HepG2 (cell line): ENCODE data around the gene GCNT2.

Experiments
- ATF7 ChIP-seq, 2 experiments: fragments of 450-650 bp in 1 of 2; sonication (generic) in 1 of 2; formaldehyde crosslinking in 1 of 2; IDR thresholded peaks; 2 replicates each; pipeline versions ENCODE4 v1.4.0 to v1.6.1; 2016 to 2020; ENCODE audit warnings: antibody characterized with exemption in 1 of 2, mild to moderate bottlenecking in 1 of 2, missing genetic modification reagents in 1 of 2
- HOXA5 ChIP-seq: sonication (generic); formaldehyde crosslinking; IDR thresholded peaks from 2 replicates; pipeline ENCODE4 v1.4.0; 2020; ENCODE audit warnings: missing genetic modification reagents
- MAFF ChIP-seq: IDR thresholded peaks from 2 replicates; pipeline ENCODE4 v1.6.1; 2011; ENCODE audit warnings: low read depth, low read length, improper control_type of control experiment
- POLR2AphosphoS5 ChIP-seq: IDR thresholded peaks from 2 replicates; pipeline ENCODE4 v1.6.1; 2012; ENCODE audit warnings: low read depth, low read length
- SOX6 ChIP-seq, 2 experiments: fragments of 450-650 bp in 1 of 2; sonication (generic) in 1 of 2; formaldehyde crosslinking in 1 of 2; IDR thresholded peaks; 2 replicates each; pipeline versions ENCODE4 v1.4.0 to v1.6.1; 2017 to 2020; ENCODE audit warnings: antibody characterized with exemption in 1 of 2, mild to moderate bottlenecking in 1 of 2, missing genetic modification reagents in 1 of 2
- TF ChIP-seq, protein P1 (sequence below): sonication (generic); formaldehyde crosslinking; IDR thresholded peaks from 2 replicates; pipeline ENCODE4 v1.4.0; 2020; ENCODE audit warnings: mild to moderate bottlenecking, missing genetic modification reagents
- TF ChIP-seq, protein P2 (sequence below): sonication (generic); formaldehyde crosslinking; IDR thresholded peaks from 2 replicates; pipeline ENCODE4 v1.5.0; 2020; ENCODE audit warnings: mild to moderate bottlenecking, missing genetic modification reagents, moderate library complexity

DNA sequence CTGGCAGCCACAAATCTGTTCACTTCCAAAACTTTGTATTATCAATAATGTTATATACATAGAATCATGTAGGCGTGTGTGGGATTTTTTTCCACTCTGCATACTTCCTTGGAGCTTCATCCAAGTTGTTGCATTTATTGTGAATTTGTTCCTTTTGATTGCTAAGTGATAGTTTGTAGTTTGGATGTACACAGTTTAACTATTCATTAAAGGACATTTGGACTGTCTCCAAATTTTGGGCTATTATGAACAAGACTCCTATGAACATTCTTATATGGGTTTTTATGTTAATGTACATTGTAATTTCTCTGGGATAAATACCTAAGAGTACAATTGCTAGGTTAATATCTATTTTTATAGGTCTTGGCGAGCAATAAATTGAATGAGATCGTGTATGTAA is 36.2 kb upstream of the GCNT2 start:
- TF ChIP-seq HOXA5 (no peak), ATF7 (IDR thresholded peaks at IDR 0.05) (no peak), ATF7 (CRISPR knock-in tag; IDR thresholded peaks at IDR 0.05) (no peak), POLR2AphosphoS5 (no peak), MAFF (no peak), SOX6 (IDR thresholded peaks at IDR 0.05) (no peak), SOX6 (CRISPR knock-in tag; IDR thresholded peaks at IDR 0.05) (no peak)
- TF ChIP-seq, protein P1, sequence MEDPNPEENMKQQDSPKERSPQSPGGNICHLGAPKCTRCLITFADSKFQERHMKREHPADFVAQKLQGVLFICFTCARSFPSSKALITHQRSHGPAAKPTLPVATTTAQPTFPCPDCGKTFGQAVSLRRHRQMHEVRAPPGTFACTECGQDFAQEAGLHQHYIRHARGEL (CRISPR knock-in tag), result no peak
- TF ChIP-seq, protein P2, sequence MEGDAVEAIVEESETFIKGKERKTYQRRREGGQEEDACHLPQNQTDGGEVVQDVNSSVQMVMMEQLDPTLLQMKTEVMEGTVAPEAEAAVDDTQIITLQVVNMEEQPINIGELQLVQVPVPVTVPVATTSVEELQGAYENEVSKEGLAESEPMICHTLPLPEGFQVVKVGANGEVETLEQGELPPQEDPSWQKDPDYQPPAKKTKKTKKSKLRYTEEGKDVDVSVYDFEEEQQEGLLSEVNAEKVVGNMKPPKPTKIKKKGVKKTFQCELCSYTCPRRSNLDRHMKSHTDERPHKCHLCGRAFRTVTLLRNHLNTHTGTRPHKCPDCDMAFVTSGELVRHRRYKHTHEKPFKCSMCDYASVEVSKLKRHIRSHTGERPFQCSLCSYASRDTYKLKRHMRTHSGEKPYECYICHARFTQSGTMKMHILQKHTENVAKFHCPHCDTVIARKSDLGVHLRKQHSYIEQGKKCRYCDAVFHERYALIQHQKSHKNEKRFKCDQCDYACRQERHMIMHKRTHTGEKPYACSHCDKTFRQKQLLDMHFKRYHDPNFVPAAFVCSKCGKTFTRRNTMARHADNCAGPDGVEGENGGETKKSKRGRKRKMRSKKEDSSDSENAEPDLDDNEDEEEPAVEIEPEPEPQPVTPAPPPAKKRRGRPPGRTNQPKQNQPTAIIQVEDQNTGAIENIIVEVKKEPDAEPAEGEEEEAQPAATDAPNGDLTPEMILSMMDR (CRISPR knock-in tag), result no peak
